Activated CD8-positive, alpha-beta memory T cell treated with anti-CD3 and anti-CD28 coated beads for 1 hour (primary cell): Measurements from ENCODE around the gene PEAK1.
"Not testable (repeated sequence)": the region's sequence is repeated elsewhere in the genome, so short reads cannot be mapped to it uniquely, and the experiment has no call there.

Experiments used
- DNase-seq, 2 donors: peaks; one replicate each; pipeline ENCODE4 v3.0.0-alpha.2; 2020; ENCODE audit warnings: low read depth in 1 of 2; ENCODE audit errors: extremely low read depth in 1 of 2

Gene PEAK1

GRCh38 chr15:77311618-77312398, 108.1 kb downstream of the PEAK1 start:
- DNase-seq, result no peak

DNA sequence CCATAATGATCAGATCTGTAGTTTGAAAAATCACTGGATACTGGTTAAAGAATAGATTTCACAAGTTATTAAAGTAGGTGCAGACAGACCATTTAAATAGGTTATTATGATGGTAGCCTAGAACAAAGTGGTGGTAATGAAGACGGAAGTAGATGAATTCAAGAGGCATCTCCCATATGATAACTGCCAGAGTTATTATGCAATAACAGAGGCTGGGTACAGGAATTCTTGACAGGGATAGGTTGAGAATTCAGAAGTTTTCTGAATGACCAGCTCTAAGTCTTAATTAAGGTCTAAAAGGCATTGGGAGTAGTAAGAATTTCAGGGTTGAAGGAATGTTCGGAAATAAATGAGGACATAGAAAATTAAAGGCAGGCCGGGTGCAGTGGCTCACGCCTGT, 108.9 kb downstream of the PEAK1 start:
- no peak for DNase-seq

GRCh38 chr15:77309392-77309791, 110.5 kb downstream of the PEAK1 start:
- DNase-seq, result no peak

GRCh38 chr15:77305953-77306352, 114.0 kb downstream of the PEAK1 start:
- DNase-seq, result no peak

DNA sequence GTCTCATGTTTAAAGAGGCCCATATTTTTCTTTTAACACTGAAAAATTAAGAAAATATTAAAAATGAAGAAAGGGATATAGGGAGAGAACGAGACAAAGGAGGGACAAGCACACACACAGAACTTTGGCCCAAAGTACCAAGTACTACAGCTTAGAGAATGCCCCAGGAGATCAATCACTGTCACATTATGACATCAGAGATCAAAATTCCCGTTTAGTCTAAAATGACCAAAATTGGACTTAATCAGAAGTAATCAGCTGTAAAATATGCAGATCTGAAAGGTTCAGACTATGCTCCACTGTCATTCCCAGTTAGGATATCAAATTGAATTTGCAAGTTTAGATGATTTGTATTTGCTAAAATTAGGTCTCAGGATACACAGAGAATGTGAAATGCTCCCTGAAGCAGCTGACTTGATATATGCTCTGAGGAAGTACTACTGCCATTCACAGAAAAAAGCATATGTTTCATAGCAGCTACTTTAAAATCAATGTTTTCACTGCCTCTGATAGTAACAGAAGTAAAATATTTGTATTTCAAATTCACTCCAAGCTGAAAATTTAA, 123.0 kb downstream of the PEAK1 start:
- DNase-seq, result no peak

GRCh38 chr15:77295446-77295845, 124.5 kb downstream of the PEAK1 start:
- DNase-seq, result no peak

- DNase-seq, result no peak
Measured at GRCh38 chr15:77292969-77293558, 126.8 kb downstream of the PEAK1 start.

DNA sequence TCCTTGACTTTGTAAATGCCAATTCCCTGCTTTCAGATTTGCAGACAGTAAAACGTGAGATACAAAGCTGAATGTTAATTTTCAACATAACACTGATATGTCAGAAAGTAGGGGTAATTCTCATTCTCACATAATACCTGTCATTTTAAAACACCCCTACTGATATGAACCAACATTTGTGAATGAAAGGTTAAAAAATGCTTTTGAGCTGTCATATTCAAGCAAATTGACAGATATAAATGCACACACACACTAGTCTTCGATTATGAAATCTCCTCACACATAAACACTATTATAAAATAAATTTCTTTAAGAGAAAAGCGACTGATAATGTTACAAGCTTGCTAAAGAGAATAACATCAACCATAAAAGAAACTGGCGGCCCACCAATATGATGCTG, 128.8 kb downstream of the PEAK1 start:
- no peak for DNase-seq

DNA sequence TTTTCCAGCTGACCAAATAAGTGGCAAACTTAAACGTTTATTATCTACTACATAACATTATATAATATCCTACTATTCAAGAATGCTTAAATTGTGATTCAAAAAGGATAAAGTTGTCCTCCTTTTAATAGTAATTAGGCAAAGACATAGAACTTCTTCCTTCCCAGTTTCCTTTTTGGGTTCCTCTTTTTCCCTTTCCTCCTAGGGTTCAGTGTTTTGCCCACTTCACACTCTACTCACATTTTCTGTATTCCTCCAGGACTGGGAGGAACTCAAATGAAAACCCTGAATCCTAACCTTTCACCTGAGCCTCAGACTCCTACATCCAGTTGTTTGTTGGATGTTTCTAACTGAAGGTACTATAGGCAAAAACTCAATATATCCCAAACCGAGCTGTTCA, 132.5 kb downstream of the PEAK1 start:
- no peak for DNase-seq

DNA sequence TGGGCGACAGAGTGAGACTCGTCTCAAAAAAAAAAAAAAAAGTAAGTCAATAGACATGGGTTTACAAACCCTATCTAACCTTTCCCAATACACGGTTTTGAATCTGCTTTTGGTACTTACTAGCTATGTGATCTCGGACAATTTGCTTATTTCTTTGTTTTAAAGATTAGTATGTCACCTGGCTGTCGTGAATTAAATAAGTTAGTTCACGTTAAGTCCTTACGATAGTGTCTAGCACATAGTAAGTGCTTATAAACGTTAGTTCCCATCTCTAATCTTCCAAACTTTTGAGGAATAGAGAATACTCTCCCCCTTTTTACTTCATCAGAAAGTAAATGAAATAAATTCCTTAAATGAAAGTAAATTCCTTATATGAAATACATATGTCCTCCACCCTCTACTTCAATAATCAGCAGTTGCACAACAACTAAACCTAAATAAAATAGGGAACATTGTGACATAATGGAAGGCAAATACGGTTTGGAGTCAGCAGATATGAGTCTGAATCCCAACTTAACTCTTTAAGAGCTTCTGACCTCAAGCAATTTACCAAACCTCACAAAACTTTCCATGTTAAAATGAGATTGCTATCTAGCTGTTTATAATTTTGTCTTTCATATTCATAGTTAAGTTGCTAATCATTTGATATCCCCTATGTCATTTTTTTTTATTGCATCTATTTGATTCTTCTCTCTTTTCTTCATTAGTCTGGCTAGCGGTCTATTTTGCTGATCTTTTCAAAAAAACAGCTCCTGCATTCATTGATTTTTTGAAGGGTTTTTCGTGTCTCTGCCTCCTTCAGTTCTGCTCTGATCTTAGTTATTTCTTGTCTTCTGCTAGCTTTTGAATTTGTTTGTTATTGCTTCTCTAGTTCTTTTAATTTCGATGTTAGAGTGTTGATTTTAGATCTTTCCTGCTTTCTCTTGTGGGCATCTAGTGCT, 134.6 kb downstream of the PEAK1 start:
- no peak for DNase-seq

GRCh38 chr15:77282333-77282732, 137.6 kb downstream of the PEAK1 start:
- DNase-seq, result no peak

- no peak for DNase-seq
Measured at GRCh38 chr15:77276943-77277342, 143.0 kb downstream of the PEAK1 start.

GRCh38 chr15:77276096-77276495, 143.8 kb downstream of the PEAK1 start:
- no peak for DNase-seq

- DNase-seq, result not testable (repeated sequence)
Measured at GRCh38 chr15:77273136-77273535, 146.8 kb downstream of the PEAK1 start.

DNA sequence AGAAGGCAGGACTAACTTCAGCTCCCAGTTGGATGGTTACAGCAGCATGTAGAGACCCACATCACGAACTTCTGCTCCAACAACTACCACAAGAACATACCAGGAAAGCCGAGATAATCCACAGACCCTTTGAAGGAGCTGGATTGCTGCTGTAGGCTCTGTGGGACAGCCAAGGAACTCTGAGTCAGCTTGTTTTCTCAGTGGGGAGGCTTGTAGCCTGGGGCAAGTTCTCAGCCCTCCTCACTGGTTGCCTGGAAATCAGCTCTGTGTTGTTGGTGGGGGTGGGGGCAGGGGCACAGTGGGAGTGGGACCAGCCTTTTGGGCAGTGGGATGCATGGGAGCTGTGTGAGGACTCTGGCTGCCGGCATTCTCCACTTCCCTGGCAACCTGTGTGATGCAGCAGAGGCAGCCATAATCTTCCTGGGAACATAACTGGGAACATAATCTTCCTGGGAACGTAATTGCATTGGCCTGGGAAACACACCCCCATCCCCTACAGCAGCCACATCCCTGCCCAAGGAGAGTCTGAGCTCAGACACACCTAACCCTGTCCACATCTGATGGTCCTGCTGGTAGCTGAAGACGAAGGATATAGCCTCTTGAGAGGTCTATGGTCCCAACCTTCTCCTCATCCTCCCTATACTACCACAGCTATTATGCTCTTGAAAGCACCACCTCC, 153.1 kb downstream of the PEAK1 start:
- DNase-seq, result no peak

DNA sequence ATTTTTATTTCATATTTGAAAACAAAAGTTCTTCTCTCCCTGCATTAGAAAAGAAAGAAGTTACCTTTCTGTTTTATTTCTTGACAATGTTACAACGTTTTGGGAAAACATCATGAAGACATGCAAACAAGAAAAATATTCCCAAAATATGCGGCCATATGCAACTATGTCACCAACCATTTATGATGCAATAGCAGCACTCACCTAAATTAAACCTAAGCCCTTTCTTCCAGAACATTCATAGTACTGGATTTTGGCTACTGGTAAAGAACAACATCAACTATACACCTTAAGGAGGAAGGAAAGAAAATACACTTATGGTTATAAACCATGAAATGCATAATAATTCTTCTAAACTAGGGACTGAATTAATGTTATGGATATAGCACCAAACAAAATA, 164.5 kb downstream of the PEAK1 start:
- DNase-seq, result no peak

GRCh38 chr15:77251662-77252061, 168.2 kb downstream of the PEAK1 start:
- DNase-seq, result no peak

- DNase-seq, result no peak
Measured at GRCh38 chr15:77247116-77247515, 172.8 kb downstream of the PEAK1 start.

- no peak for DNase-seq
Measured at GRCh38 chr15:77243716-77244401, 176.0 kb downstream of the PEAK1 start.

- no peak for DNase-seq
Measured at GRCh38 chr15:77243135-77243534, 176.8 kb downstream of the PEAK1 start.
